K562 (cell line): ENCODE data around the gene TP53I13. TPM values are rescaled to one million over a fixed set of nuclear protein-coding genes. Genes with fewer than 3 reads are reported as not detected.
A peak's percentile ranks its signal among the peaks of the same experiment; 100 is the strongest.

ENCODE experiments used
- ATAC-seq: fragments of 200-7000 bp; cut with Tn5 transposase; 3 replicates; pipeline ENCODE4 v1.9.1; 2020; ENCODE audit warnings: moderate library complexity
- Bru-seq: library from RNA; stranded (reverse); fragments of 400-500 nt; gene quantifications from one replicate; lab custom pipeline; 2021; lab: Mats Ljungman, UMichigan
- BruChase-seq, 2 experiments: library from RNA; stranded (reverse); fragments of 400-500 nt; gene quantifications; one replicate each; lab custom pipeline; 2021; lab: Mats Ljungman, UMichigan
- BruUV-seq: library from RNA; stranded (reverse); fragments of 400-500 nt; replicated peaks from 2 replicates; lab custom pipeline; 2021; lab: Mats Ljungman, UMichigan
- CTCF ChIA-PET: fragments of 300-600 bp; formaldehyde crosslinking; extraction: SDS; loops from one replicate; lab custom pipeline; 2021; ENCODE audit warnings: low intra/inter-chr PET ratio; lab: Yijun Ruan, JAX
- POLR2A ChIA-PET: fragments of 300-600, 350-650 bp; sonication (Branson Sonifier 250); formaldehyde crosslinking; extraction: SDS; loops from one replicate; lab custom pipeline; 2021; ENCODE audit warnings: antibody characterized with exemption, inconsistent platforms; lab: Yijun Ruan, JAX
- DNase-seq, 4 experiments: peaks; one replicate each; pipeline versions ENCODE4 v3.0.0 to v3.0.0-alpha.2; 2011 to 2018; ENCODE audit warnings: low spot score in 3 of 4, mixed read lengths in 3 of 4; ENCODE audit errors: extremely low read depth in 1 of 4
- FAIRE-seq: peaks from 2 replicates; lab custom pipeline; 2011; peaks lifted over from hg19 to GRCh38; lab: Jason Lieb, UNC
- H2AFZ ChIP-seq: 2 replicates; pipeline ENCODE4 v1.6.0; 2011; ENCODE audit warnings: low read depth, low read length, control low read depth, inconsistent platforms
- H3K27ac ChIP-seq: fragments of 200-600 bp; 3 replicates; pipeline ENCODE4 v1.8.0; 2011; ENCODE audit warnings: low read depth, mild to moderate bottlenecking, control low read depth, inconsistent platforms, low read length, moderate library complexity, mixed read lengths; ENCODE audit errors: extremely low read depth
- H3K27me3 ChIP-seq, 2 experiments: fragments of 300-600 bp in 1 of 2; 2 replicates in 1 of 2; 3 replicates in 1 of 2; pipeline versions ENCODE4 v1.6.0 to v1.8.0; 2011; ENCODE audit warnings: inconsistent platforms in 2 of 2, low read length in 2 of 2, mild to moderate bottlenecking in 1 of 2, mixed read lengths in 1 of 2, moderate library complexity in 1 of 2; ENCODE audit not compliant: control insufficient read depth in 2 of 2, insufficient read depth in 2 of 2
- H3K36me3 ChIP-seq: fragments of 300-600 bp; 3 replicates; pipeline ENCODE4 v1.8.0; 2011; ENCODE audit warnings: mild to moderate bottlenecking, low read length, inconsistent platforms; ENCODE audit not compliant: control insufficient read depth, insufficient read depth
- H3K4me1 ChIP-seq, 2 experiments: fragments of 200-600 bp in 1 of 2; replicated peaks in 1 of 2; 2 replicates in 1 of 2; 3 replicates in 1 of 2; pipeline versions ENCODE4 v1.5.1 to v1.8.0; 2011; ENCODE audit warnings: inconsistent platforms in 2 of 2, low read length in 2 of 2, mild to moderate bottlenecking in 1 of 2, mixed read lengths in 1 of 2, moderate library complexity in 1 of 2; ENCODE audit not compliant: control insufficient read depth in 2 of 2, insufficient read depth in 2 of 2
- H3K4me2 ChIP-seq: 2 replicates; pipeline ENCODE4 v1.6.1; 2011; ENCODE audit warnings: low read length, control low read depth, inconsistent platforms, mixed read lengths; ENCODE audit not compliant: insufficient read depth
- H3K4me3 ChIP-seq: fragments of 200-600 bp; sonication (generic), shearing (Covaris generic); 2 replicates; pipeline ENCODE4 v1.5.1; 2016; ENCODE audit warnings: control low read depth, inconsistent platforms
- H3K79me2 ChIP-seq: fragments of 200-600 bp; 3 replicates; pipeline ENCODE4 v1.8.0; 2011; ENCODE audit warnings: low read length, inconsistent platforms; ENCODE audit not compliant: control insufficient read depth, insufficient read depth
- H3K9ac ChIP-seq, 2 experiments: 2 replicates each; pipeline versions ENCODE4 v1.6.0 to v1.6.1; 2011; ENCODE audit warnings: low read depth in 2 of 2, low read length in 2 of 2, control low read depth in 1 of 2, inconsistent platforms in 1 of 2, mild to moderate bottlenecking in 1 of 2, mixed read lengths in 1 of 2; ENCODE audit not compliant: insufficient read depth in 1 of 2
- H3K9me1 ChIP-seq: one replicate; pipeline ENCODE4 v1.6.0; 2011; ENCODE audit warnings: inconsistent platforms, mild to moderate bottlenecking, low read length, moderate library complexity; ENCODE audit not compliant: control insufficient read depth, insufficient read depth
- H3K9me3 ChIP-seq: replicated peaks from 2 replicates; pipeline ENCODE4 v1.5.1; 2011; ENCODE audit warnings: low read depth, low read length, inconsistent platforms; ENCODE audit not compliant: control insufficient read depth, insufficient read depth
- H4K20me1 ChIP-seq: replicated peaks from 2 replicates; pipeline ENCODE4 v1.6.1; 2011; ENCODE audit warnings: low read length, inconsistent platforms, mixed read lengths; ENCODE audit not compliant: control insufficient read depth, insufficient read depth
- HDAC8 ChIP-seq: fragments of 450-650 bp; IDR thresholded peaks from 2 replicates; pipeline ENCODE4 v1.6.1; 2016; ENCODE audit warnings: mild to moderate bottlenecking, missing genetic modification characterization, moderate library complexity, missing compliant biosample characterization
- HOXB6 ChIP-seq: fragments of 250-450 bp; sonication (Bioruptor Pico); IDR thresholded peaks from 2 replicates; pipeline ENCODE4 v1.5.1; 2022; ENCODE audit warnings: mild to moderate bottlenecking, borderline replicate concordance
- KDM5B ChIP-seq: fragments of 200-600 bp; sonication (generic); IDR thresholded peaks from 2 replicates; pipeline ENCODE4 v1.6.1; 2012; ENCODE audit warnings: low read depth, mild to moderate bottlenecking, moderate library complexity, low read length, control low read depth, inconsistent platforms; ENCODE audit not compliant: insufficient replicate concordance
- POLR2AphosphoS5 ChIP-seq: IDR thresholded peaks from 2 replicates; pipeline ENCODE4 v1.6.1; 2011; ENCODE audit warnings: mild to moderate bottlenecking, low read depth, low read length, moderate library complexity; ENCODE audit not compliant: control insufficient read depth, insufficient read depth
- POLR2B ChIP-seq: fragments of 450-650 bp; IDR thresholded peaks from 2 replicates; pipeline ENCODE4 v1.6.1; 2018; ENCODE audit warnings: low read depth; ENCODE audit not compliant: partially characterized antibody
- RBFOX2 ChIP-seq: fragments of 200-400 bp; formaldehyde crosslinking; IDR thresholded peaks from 2 replicates; pipeline ENCODE4 v1.6.1; 2017; ENCODE audit warnings: low read depth, mild to moderate bottlenecking, low read length, moderate library complexity
- TAF7 ChIP-seq: fragments of 450-650 bp; IDR thresholded peaks from 2 replicates; pipeline ENCODE4 v1.6.1; 2016; ENCODE audit warnings: missing genetic modification characterization, missing compliant biosample characterization
- WGBS: fragments of 100-300 bp; shearing (Covaris generic); methylation state at CpG from one replicate; pipeline ENCODE4 v1.1.6; 2016; ENCODE audit warnings: low coverage, mixed read lengths; ENCODE audit not compliant: insufficient coverage; ENCODE audit errors: missing lambda C conversion rate; 5-methylcytosine and 5-hydroxymethylcytosine counted together
- in situ Hi-C: fragments of 300-500 bp; cut with MboI; formaldehyde crosslinking; loops from 4 replicates; pipeline ENCODE4 v1.15.0; 2018; ENCODE audit warnings: inconsistent platforms, mixed read lengths
- intact Hi-C: fragments of 100-400 bp; cut with micrococcal nuclease; formaldehyde crosslinking; loops from 2 replicates; pipeline ENCODE4 v1.14.2; 2022
- long read RNA-seq, 3 experiments: library from polyadenylated mRNA in 2 of 3; library from RNA in 1 of 3; unstranded in 2 of 3; stranded (forward) in 1 of 3; transcript quantifications; one replicate each; pipeline ENCODE4 v2.0.0, GENCODE V29; 2019 to 2022
- polyA minus RNA-seq, 3 experiments: library from RNA; depleted of rRNA, polyadenylated mRNA; stranded (reverse); fragments of >200 nt; gene quantifications; 2 replicates each; pipeline ENCODE4 v1.2.3, GENCODE V29; 2011
- polyA plus RNA-seq, 8 experiments: library from polyadenylated mRNA; depleted of rRNA in 4 of 8; stranded (reverse) in 5 of 8; unstranded in 3 of 8; fragments of >200 nt; fragmentation: Nextera tagmentation in 2 of 8; fragmentation: Illumina TruSeq in 1 of 8; extraction: Ambion mirVana in 2 of 8; extraction: Trizol in 1 of 8; gene quantifications; 2 replicates each; pipeline versions ENCODE4 v1.2.1 to v1.2.3, GENCODE V29; 2011 to 2014; ENCODE audit warnings: inconsistent platforms in 1 of 8, missing spikeins in 1 of 8
- total RNA-seq, 7 experiments: library from RNA; depleted of rRNA in 6 of 7; stranded (reverse); fragments of >200 nt in 6 of 7; fragmentation: Illumina TruSeq in 2 of 7; extraction: Trizol in 2 of 7; gene quantifications; 2 replicates each; pipeline versions ENCODE4 v1.2.1 to v1.2.3, GENCODE V29; 2011 to 2021; ENCODE audit warnings: low replicate concordance in 1 of 7
- TF ChIP-seq, protein P1 (sequence below): sonication (generic); formaldehyde crosslinking; IDR thresholded peaks from 2 replicates; pipeline ENCODE4 v1.8.0; 2022; ENCODE audit warnings: missing genetic modification reagents, mild to moderate bottlenecking, moderate library complexity, borderline replicate concordance
- TF ChIP-seq, protein P2 (sequence below): sonication (generic); formaldehyde crosslinking; IDR thresholded peaks from 2 replicates; pipeline ENCODE4 v1.8.1; 2023; ENCODE audit warnings: mild to moderate bottlenecking, missing genetic modification reagents

TP53I13 gene, protein sequence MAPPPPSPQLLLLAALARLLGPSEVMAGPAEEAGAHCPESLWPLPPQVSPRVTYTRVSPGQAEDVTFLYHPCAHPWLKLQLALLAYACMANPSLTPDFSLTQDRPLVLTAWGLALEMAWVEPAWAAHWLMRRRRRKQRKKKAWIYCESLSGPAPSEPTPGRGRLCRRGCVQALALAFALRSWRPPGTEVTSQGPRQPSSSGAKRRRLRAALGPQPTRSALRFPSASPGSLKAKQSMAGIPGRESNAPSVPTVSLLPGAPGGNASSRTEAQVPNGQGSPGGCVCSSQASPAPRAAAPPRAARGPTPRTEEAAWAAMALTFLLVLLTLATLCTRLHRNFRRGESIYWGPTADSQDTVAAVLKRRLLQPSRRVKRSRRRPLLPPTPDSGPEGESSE
- total RNA-seq (2011; cell fraction: chromatin; rRNA removed; ENCODE audit: low replicate concordance), result 13.5 and 50.0 TPM in 2 replicates
- 63.0 and 73.5 TPM in 2 replicates for total RNA-seq (2011; cell fraction: nucleolus; rRNA removed)
- total RNA-seq (2011; cell fraction: nucleoplasm; rRNA removed), result 36.1 and 46.0 TPM in 2 replicates
- total RNA-seq (2014; rRNA removed) (25.2 and 27.6 TPM in 2 replicates), total RNA-seq (2014; rRNA removed; fragmentation: Illumina TruSeq; extraction: Trizol) (1.8 and 3.3 TPM in 2 replicates), total RNA-seq (2015; rRNA removed; fragmentation: Illumina TruSeq; extraction: Trizol) (13.0 and 13.9 TPM in 2 replicates), total RNA-seq (2021) (24.5 and 28.3 TPM in 2 replicates), polyA plus RNA-seq (2011; rRNA removed) (9.1 and 10.3 TPM in 2 replicates), polyA plus RNA-seq (2014; fragmentation: Illumina TruSeq; extraction: Trizol) (4.7 and 13.5 TPM in 2 replicates), polyA plus RNA-seq (2014; fragmentation: Nextera tagmentation; extraction: Ambion mirVana) (under 1 TPM; 0.08 to 0.13 TPM), polyA plus RNA-seq (2014; rRNA removed) (23.8 and 27.2 TPM in 2 replicates), polyA minus RNA-seq (2011; rRNA and poly(A)+ RNA removed) (1.5 and 4.3 TPM in 2 replicates), Bru-seq, nascent RNA (percentile 61 among the genes with signal in this experiment), BruChase-seq, experiment 1, labeled RNA remaining after a 2-hour chase (percentile 51 among the genes with signal in this experiment), BruChase-seq, experiment 2, labeled RNA remaining after a 6-hour chase (percentile 48 among the genes with signal in this experiment)
- 9.9 and 48.3 TPM in 2 replicates for polyA plus RNA-seq (2011; cell fraction: cytosol; rRNA removed)
- polyA plus RNA-seq (2011; cell fraction: nucleus; rRNA removed), result 48.7 and 101 TPM in 2 replicates
- polyA plus RNA-seq (2012), result 16.9 and 38.4 TPM in 2 replicates
- 16.0 and 22.0 TPM in 2 replicates for polyA minus RNA-seq (2011; cell fraction: cytosol; rRNA and poly(A)+ RNA removed)
- 17.6 and 17.8 TPM in 2 replicates for polyA minus RNA-seq (2011; cell fraction: nucleus; rRNA and poly(A)+ RNA removed)
- long read RNA-seq, experiment 1, transcript TP53I13-201 (7 exons, 1,530 nt), result major isoform, 63 of 117 reads
- long read RNA-seq, experiment 1, transcript TP53I13-206 (1 exons, 2,468 nt), result minor isoform, 6 of 117 reads
- long read RNA-seq, experiment 1, partial matches to known transcripts, result 37 of 117 reads
- long read RNA-seq, experiment 1, other reads (novel, unspliced or antisense), result 11 of 117 reads
- long read RNA-seq, experiment 2, transcript TP53I13-201 (7 exons, 1,530 nt), result major isoform, 7 of 23 reads
- long read RNA-seq, experiment 2, partial matches to known transcripts, result 6 of 23 reads
- long read RNA-seq, experiment 2, other reads (novel, unspliced or antisense), result 7 of 23 reads
- long read RNA-seq, experiment 3, transcript TP53I13-201 (7 exons, 1,530 nt), result major isoform, 25 of 33 reads
- long read RNA-seq, experiment 3, partial matches to known transcripts, result 4 of 33 reads
- long read RNA-seq, experiment 3, other reads (novel, unspliced or antisense), result 4 of 33 reads

DNA sequence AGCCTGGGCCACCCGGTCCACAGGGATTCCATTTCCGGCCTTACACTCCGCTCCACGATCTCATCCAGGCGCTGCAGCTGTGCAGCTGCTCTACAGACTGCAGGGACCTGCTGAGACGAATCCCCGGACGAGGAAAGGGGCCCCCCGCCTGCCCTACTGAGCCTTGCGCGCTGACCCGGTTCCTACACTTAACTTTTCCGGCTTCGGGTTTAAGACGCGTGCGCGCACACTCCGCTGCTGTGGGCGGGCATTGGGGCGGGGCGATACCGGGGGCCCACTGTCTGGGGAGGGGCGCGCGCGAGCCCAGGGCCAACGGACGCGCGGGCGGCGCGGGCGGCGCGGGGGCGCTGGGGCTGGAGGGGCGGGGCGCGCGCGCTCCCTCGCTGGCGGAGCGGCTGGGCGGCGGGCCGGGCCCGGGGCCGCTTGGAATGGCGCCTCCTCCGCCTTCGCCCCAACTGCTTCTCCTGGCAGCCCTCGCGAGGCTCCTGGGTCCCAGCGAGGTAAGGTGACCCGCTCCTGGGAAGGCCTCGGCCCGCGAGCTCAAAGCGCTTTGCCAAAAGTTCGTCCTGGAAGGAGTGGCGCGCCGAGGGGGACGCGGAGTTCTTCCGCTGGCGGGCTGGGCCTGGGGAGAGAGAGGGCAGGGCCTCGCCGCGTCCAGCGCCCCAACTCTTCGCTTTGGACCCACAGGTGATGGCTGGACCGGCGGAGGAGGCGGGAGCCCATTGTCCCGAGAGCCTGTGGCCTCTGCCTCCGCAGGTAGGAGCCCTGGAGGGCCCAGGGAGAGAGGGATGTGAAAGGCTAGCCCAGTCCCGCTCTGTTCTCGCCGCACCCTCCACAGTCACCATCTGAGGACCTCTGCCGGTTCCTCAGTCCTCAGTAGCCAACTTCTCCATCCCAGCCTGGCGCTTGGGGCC is at the start of gene TP53I13:
Gene TP53I13 (plus strand): TSS at position 371 of the 914 bp plus-strand sequence. CDS start 58 bp downstream, at position 429.
- WGBS, result 2% methylated on average over 43 of the region's 85 CpGs
- peak; percentile 80 for ATAC-seq
- H3K9me1 ChIP-seq, result peaks cover 3% of the 10 kb centered on the region
- H3K27me3 ChIP-seq, result no peaks in the 10 kb centered on the region
- H3K4me3 ChIP-seq, result peak within 1 kb of the TSS; percentile 57
- intact Hi-C loops (no loop called here), in situ Hi-C loops (no loop called here)
- H3K4me2 ChIP-seq, result peak within 1 kb of the TSS; percentile 79
- FAIRE-seq, result no peak
- peak within 1 kb of the TSS; percentile 97 for H2AFZ ChIP-seq
- ChIA-PET POLR2A (interaction anchor here (0.7 to 1.0 kb wide), 2 partner anchors 12 to 23 kb away, joined by 4 read pairs; no protein-coding TSS in a partner anchor), CTCF (interaction anchor here (0.7 to 1.5 kb wide), 2 partner anchors 198 to 444 kb away, joined by 3 read pairs; no protein-coding TSS in a partner anchor)
- peak within 1 kb of the TSS; percentile 75 to 96 for H3K9ac ChIP-seq
- H3K79me2 ChIP-seq, result no peaks in the 10 kb centered on the region
- H3K9me3 ChIP-seq, result no peaks in the 10 kb centered on the region
- peak; percentile 94 to 97 (median 96) for DNase-seq
- peaks cover 6% of the 10 kb centered on the region; the same call in 2 of the 3 replicates for H3K36me3 ChIP-seq
- peak within 1 kb of the TSS; percentile 87 for H3K27ac ChIP-seq
- BruUV-seq, result no TSS peak
- H4K20me1 ChIP-seq, result no peaks in the 10 kb centered on the region
- H3K4me1 ChIP-seq, result peaks cover 3 to 57% of the 10 kb centered on the region in 2 experiments; a peak in 4 of 5 replicates
- no peak for TF ChIP-seq TAF7 (tag)
- TF ChIP-seq, protein P1, sequence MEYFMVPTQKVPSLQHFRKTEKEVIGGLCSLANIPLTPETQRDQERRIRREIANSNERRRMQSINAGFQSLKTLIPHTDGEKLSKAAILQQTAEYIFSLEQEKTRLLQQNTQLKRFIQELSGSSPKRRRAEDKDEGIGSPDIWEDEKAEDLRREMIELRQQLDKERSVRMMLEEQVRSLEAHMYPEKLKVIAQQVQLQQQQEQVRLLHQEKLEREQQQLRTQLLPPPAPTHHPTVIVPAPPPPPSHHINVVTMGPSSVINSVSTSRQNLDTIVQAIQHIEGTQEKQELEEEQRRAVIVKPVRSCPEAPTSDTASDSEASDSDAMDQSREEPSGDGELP (CRISPR knock-in tag), result 0 out of 2 replicates have a peak, but pooled peaks have one; percentile 32
- no peak for TF ChIP-seq HOXB6 (CRISPR knock-in tag)
- TF ChIP-seq, protein P2, sequence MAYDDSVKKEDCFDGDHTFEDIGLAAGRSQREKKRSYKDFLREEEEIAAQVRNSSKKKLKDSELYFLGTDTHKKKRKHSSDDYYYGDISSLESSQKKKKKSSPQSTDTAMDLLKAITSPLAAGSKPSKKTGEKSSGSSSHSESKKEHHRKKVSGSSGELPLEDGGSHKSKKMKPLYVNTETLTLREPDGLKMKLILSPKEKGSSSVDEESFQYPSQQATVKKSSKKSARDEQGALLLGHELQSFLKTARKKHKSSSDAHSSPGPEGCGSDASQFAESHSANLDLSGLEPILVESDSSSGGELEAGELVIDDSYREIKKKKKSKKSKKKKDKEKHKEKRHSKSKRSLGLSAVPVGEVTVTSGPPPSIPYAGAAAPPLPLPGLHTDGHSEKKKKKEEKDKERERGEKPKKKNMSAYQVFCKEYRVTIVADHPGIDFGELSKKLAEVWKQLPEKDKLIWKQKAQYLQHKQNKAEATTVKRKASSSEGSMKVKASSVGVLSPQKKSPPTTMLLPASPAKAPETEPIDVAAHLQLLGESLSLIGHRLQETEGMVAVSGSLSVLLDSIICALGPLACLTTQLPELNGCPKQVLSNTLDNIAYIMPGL, result 0 out of 2 replicates have a peak, but pooled peaks have one; percentile 41
- TF ChIP-seq POLR2AphosphoS5, result 0 out of 2 replicates have a peak, but pooled peaks have one; percentile 42
- TF ChIP-seq RBFOX2, result peak; percentile 74
- TF ChIP-seq HDAC8 (tag), result no peak
- TF ChIP-seq KDM5B, result peak; percentile 52
- peak; percentile 44 for TF ChIP-seq POLR2B
